ENCODE results near the gene CLDND2. TPM values are rescaled to one million over a fixed set of nuclear protein-coding genes. Genes with fewer than 3 reads are reported as not detected.

CLDND2 gene
- total and polyA plus RNA-seq, 10 of the 15 experiments (the other 5 are each of a cell fraction or from before 2014, with no cell fraction given): 0.24 to 7.1 (median 1.8) TPM; not detected in 1

DNA sequence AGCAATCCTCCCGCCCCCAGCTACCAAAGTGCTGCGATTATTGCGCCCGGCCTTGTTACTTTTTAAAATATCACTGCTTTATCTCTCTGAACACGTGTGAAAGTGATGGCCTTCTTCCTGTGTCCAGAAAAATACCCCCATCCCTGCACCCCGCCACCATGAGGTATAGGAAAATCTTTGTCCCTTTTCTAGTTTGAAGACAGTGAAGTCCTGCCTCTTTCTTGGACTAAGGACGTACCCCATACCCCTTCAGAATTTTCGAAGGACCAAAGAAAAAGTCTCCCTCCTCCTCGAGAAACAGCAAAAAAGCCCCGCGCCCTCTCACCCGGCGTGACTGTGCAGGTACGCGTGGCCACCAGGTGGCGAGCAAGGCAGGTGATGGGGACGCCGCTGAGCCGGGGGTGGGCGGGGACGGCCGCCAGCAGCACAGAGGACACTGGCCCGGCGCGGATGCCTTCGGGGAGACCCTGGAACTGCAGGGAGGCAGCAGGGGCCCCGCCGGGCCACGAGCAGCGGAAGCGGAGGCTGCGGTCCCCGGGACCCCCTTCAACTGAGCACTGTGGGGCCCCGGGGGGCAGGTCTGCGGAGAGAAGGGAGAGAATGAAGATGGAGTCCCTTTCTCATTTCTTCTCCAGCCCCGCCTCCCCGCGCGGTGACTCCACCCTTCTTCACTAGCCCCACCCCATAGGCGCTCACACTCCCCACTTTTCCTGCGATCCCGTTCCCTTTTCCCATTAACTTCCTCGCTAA, 30.1 kb downstream of the CLDND2 start:
- ChIA-PET SMC1A (ENCODE audit: uncharacterized antibody, unreplicated experiment) (interaction anchor here (0.7 to 1.9 kb wide), 8 partner anchors 10 to 103 kb away, joined by 3 to 6 read pairs (median 4); partner anchors contain the start of gene SIGLEC10), RAD21 (ENCODE audit: unreplicated experiment) (interaction anchor here (0.8 to 3.2 kb wide), 10 partner anchors 20 to 318 kb away, joined by 3 to 32 read pairs (median 7); partner anchors contain the start of gene SIGLEC10)
- FAIRE-seq: peak; percentile 92
- TF ChIP-seq POLR2A (IDR thresholded peaks at IDR 0.05; ENCODE audit: low read depth, low read length): peak; percentile 26; the same call in 1 of the 2 replicates
- TF ChIP-seq SPI1 (IDR thresholded peaks at IDR 0.05; ENCODE audit: borderline replicate concordance, insufficient read depth, low read depth, low read length): no peak
- TF ChIP-seq, protein P1, sequence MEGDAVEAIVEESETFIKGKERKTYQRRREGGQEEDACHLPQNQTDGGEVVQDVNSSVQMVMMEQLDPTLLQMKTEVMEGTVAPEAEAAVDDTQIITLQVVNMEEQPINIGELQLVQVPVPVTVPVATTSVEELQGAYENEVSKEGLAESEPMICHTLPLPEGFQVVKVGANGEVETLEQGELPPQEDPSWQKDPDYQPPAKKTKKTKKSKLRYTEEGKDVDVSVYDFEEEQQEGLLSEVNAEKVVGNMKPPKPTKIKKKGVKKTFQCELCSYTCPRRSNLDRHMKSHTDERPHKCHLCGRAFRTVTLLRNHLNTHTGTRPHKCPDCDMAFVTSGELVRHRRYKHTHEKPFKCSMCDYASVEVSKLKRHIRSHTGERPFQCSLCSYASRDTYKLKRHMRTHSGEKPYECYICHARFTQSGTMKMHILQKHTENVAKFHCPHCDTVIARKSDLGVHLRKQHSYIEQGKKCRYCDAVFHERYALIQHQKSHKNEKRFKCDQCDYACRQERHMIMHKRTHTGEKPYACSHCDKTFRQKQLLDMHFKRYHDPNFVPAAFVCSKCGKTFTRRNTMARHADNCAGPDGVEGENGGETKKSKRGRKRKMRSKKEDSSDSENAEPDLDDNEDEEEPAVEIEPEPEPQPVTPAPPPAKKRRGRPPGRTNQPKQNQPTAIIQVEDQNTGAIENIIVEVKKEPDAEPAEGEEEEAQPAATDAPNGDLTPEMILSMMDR (IDR thresholded peaks at IDR 0.05 in 2 of 3, conservative IDR thresholded peaks at IDR 0.05 in 1 of 3; ENCODE audit: control insufficient read depth in 2 of 3, extremely low read depth in 1 of 3, insufficient read depth in 1 of 3, low read depth in 3 of 3, low read length in 3 of 3): peak; percentile 83 to 93 (median 88)
- no peak for TF ChIP-seq DPF2 (IDR thresholded peaks at IDR 0.05)
- TF ChIP-seq BACH1 (IDR thresholded peaks at IDR 0.05; ENCODE audit: borderline replicate concordance): no peak
- TF ChIP-seq, protein P2, sequence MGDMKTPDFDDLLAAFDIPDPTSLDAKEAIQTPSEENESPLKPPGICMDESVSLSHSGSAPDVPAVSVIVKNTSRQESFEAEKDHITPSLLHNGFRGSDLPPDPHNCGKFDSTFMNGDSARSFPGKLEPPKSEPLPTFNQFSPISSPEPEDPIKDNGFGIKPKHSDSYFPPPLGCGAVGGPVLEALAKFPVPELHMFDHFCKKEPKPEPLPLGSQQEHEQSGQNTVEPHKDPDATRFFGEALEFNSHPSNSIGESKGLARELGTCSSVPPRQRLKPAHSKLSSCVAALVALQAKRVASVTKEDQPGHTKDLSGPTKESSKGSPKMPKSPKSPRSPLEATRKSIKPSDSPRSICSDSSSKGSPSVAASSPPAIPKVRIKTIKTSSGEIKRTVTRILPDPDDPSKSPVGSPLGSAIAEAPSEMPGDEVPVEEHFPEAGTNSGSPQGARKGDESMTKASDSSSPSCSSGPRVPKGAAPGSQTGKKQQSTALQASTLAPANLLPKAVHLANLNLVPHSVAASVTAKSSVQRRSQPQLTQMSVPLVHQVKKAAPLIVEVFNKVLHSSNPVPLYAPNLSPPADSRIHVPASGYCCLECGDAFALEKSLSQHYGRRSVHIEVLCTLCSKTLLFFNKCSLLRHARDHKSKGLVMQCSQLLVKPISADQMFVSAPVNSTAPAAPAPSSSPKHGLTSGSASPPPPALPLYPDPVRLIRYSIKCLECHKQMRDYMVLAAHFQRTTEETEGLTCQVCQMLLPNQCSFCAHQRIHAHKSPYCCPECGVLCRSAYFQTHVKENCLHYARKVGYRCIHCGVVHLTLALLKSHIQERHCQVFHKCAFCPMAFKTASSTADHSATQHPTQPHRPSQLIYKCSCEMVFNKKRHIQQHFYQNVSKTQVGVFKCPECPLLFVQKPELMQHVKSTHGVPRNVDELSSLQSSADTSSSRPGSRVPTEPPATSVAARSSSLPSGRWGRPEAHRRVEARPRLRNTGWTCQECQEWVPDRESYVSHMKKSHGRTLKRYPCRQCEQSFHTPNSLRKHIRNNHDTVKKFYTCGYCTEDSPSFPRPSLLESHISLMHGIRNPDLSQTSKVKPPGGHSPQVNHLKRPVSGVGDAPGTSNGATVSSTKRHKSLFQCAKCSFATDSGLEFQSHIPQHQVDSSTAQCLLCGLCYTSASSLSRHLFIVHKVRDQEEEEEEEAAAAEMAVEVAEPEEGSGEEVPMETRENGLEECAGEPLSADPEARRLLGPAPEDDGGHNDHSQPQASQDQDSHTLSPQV (IDR thresholded peaks at IDR 0.05): no peak
- TF ChIP-seq IKZF2 (IDR thresholded peaks at IDR 0.05): no peak
- TF ChIP-seq RAD21 (IDR thresholded peaks at IDR 0.05; ENCODE audit: insufficient read depth, low read depth, low read length): peak; percentile 84
- no peak for TF ChIP-seq NR2C2 (IDR thresholded peaks at IDR 0.05; ENCODE audit: borderline replicate concordance, control insufficient read depth, insufficient read length, low read depth)
- TF ChIP-seq FOXK2 (IDR thresholded peaks at IDR 0.05): no peak
- TF ChIP-seq BHLHE40 (IDR thresholded peaks at IDR 0.05; ENCODE audit: borderline replicate concordance in 1 of 2, low read depth in 2 of 2, low read length in 1 of 2): peak in 1 of 2 experiments; percentile 48; a peak in 2 of 4 replicates
- peak; percentile 50; the same call in 1 of the 2 replicates for TF ChIP-seq SMARCA5 (IDR thresholded peaks at IDR 0.05)
- TF ChIP-seq NFXL1 (IDR thresholded peaks at IDR 0.05; ENCODE audit: borderline replicate concordance): no peak
- no peak for TF ChIP-seq TBL1XR1 (IDR thresholded peaks at IDR 0.05; ENCODE audit: low read depth, low read length)
- peak; percentile 49; the same call in 1 of the 2 replicates for TF ChIP-seq CREM (IDR thresholded peaks at IDR 0.05; ENCODE audit: low read depth)
- TF ChIP-seq SMC3 (IDR thresholded peaks at IDR 0.05; ENCODE audit: borderline replicate concordance, low read length): peak; percentile 86
- no peak for TF ChIP-seq NFYB (IDR thresholded peaks at IDR 0.05; ENCODE audit: insufficient read depth, low read depth, low read length)

More for the DNA sequence above, 30.1 kb downstream of the CLDND2 start:
- WGBS (ENCODE audit: insufficient coverage, insufficient replicate concordance, low lambda C conversion rate, missing lambda C conversion rate): 0% methylated on average over 36 of the region's 43 CpGs
- no TSS peak for BruUV-seq (replicated peaks)
- H3K4me3 ChIP-seq: peak overlapping the region; percentile 60
- ChIA-PET CTCF (interaction anchor here (0.7 to 5.1 kb wide), 25 partner anchors 10 to 322 kb away, joined by 3 to 47 read pairs (median 5); partner anchors contain the start of genes ETFB, NKG7 and SIGLEC10), POLR2A (interaction anchor here (0.6 to 2.6 kb wide), 6 partner anchors 27 to 319 kb away, joined by 3 to 13 read pairs (median 8); partner anchors contain the start of genes ETFB and SIGLEC10)
- H3K36me3 ChIP-seq (ENCODE audit: control insufficient read depth in 2 of 2, insufficient read depth in 2 of 2, low read length in 1 of 2): no peaks in the 10 kb centered on the region
- H3K9ac ChIP-seq (ENCODE audit: control insufficient read depth, insufficient read depth, low read length): peak overlapping the region; percentile 18; the same call in 1 of the 2 replicates
- no peaks in the 10 kb centered on the region for H3K79me2 ChIP-seq (ENCODE audit: control insufficient read depth, insufficient read depth, low read length)
- H2AFZ ChIP-seq (ENCODE audit: control insufficient read depth, low read depth, low read length): peak overlapping the region; percentile 70
- in situ Hi-C loops (cut with MboI): loop anchor here (5.0 kb wide), 2 partner anchors 99 to 324 kb away; no protein-coding TSS in a partner anchor
- intact Hi-C loops (cut with micrococcal nuclease; ENCODE audit: unreplicated experiment): loop anchor here (1.0 to 10.0 kb wide), 6 partner anchors 28 to 316 kb away; partner anchors contain the start of gene ETFB
- H3K27me3 ChIP-seq (replicated peaks in 1 of 2; ENCODE audit: control insufficient read depth in 2 of 2, insufficient read depth in 2 of 2, low read length in 1 of 2): no peaks in the 10 kb centered on the region
- no peaks in the 10 kb centered on the region; the same call in 2 of the 3 replicates for H3K9me3 ChIP-seq (replicated peaks; ENCODE audit: control insufficient read depth, insufficient read depth, low read length)
- DNase-seq (ENCODE audit: low read depth, low spot score) (peak; percentile 24), ATAC-seq (peak; percentile 91)
- H3K4me2 ChIP-seq (ENCODE audit: control insufficient read depth, insufficient read depth): peak overlapping the region; percentile 100
- no peaks in the 10 kb centered on the region for H4K20me1 ChIP-seq (ENCODE audit: control insufficient read depth, insufficient read depth)
- H3K4me1 ChIP-seq (ENCODE audit: control insufficient read depth, insufficient read depth, low read length): peaks cover 5% of the 10 kb centered on the region
- peak overlapping the region; percentile 22 for H3K27ac ChIP-seq (ENCODE audit: control insufficient read depth, insufficient read depth)
